Transverse colon (tissue), 4 donors: Measurements from ENCODE around the gene IGSF9. TPM values are rescaled to one million over a fixed set of nuclear protein-coding genes. Genes with fewer than 3 reads are reported as not detected.

Experiments
- DNase-seq: peaks from one replicate; pipeline ENCODE4 v3.0.0-alpha.2; 2019
- H3K27ac ChIP-seq, 4 donors: fragments of 200-600 bp; sonication (generic); 2 replicates each; pipeline ENCODE4 v1.5.1; 2016 to 2018; ENCODE audit warnings: inconsistent platforms in 4 of 4
- H3K27me3 ChIP-seq: fragments of 200-600 bp; sonication (generic); 2 replicates; pipeline ENCODE4 v1.5.1; 2017; ENCODE audit warnings: inconsistent platforms
- H3K36me3 ChIP-seq, 4 donors: fragments of 200-600 bp; sonication (generic); 2 replicates each; pipeline ENCODE4 v1.5.1; 2017 to 2019; ENCODE audit warnings: inconsistent platforms in 4 of 4
- H3K4me1 ChIP-seq, 4 donors: fragments of 200-600 bp; sonication (generic); 2 replicates each; pipeline ENCODE4 v1.5.1; 2017 to 2020; ENCODE audit warnings: inconsistent platforms in 4 of 4
- H3K4me3 ChIP-seq, 4 donors: fragments of 200-600 bp; sonication (generic); 1 replicate in 1 of 4; 2 replicates in 3 of 4; pipeline versions ENCODE4 v1.5.1 to v1.6.1; 2017 to 2019; ENCODE audit warnings: inconsistent platforms in 4 of 4
- H3K9me3 ChIP-seq, 2 donors: fragments of 200-600 bp; sonication (generic); 2 replicates each; pipeline ENCODE4 v1.5.1; 2017 to 2019; ENCODE audit warnings: inconsistent platforms in 2 of 2
- EP300 ChIP-seq: sonication (generic); formaldehyde crosslinking; IDR thresholded peaks from one replicate; pipeline ENCODE4 v1.6.1; 2017; ENCODE audit warnings: antibody characterized with exemption, low read depth
- POLR2A ChIP-seq: fragments of 450-650 bp; IDR thresholded peaks from one replicate; pipeline ENCODE4 v1.6.1; 2016; ENCODE audit warnings: antibody characterized with exemption, mild to moderate bottlenecking, moderate library complexity
- POLR2AphosphoS5 ChIP-seq, 3 donors: sonication (generic); formaldehyde crosslinking; IDR thresholded peaks; one replicate each; pipeline ENCODE4 v1.6.1; 2016; ENCODE audit warnings: antibody characterized with exemption in 3 of 3
- WGBS, 2 donors: methylation state at CpG; one replicate each; pipeline ENCODE4 v1.1.5; 2018; ENCODE audit warnings: low coverage in 1 of 2; 5-methylcytosine and 5-hydroxymethylcytosine counted together
- in situ Hi-C, 4 donors: fragments of 200-750 bp; cut with MboI; loops; one replicate each; pipeline versions ENCODE4 v1.15.0 to v1.15.1; 2017; ENCODE audit warnings: low sequenced_read_pairs in 3 of 4, low pct_ligation_motif_present in 1 of 4, low pct_unique_long_range_greater_than_20kb in 1 of 4
- intact Hi-C: fragments of 100-400 bp; cut with DNase I; formaldehyde crosslinking; loops from one replicate; pipeline ENCODE4 v1.15.1; 2023; ENCODE audit warnings: low total_unique reads
- total RNA-seq, 4 donors: library from RNA; depleted of rRNA; stranded (reverse); fragments of >200 nt; gene quantifications; one replicate each; pipeline ENCODE4 v1.1.0, GENCODE V29; 2016
- TF ChIP-seq, protein P1 (sequence below), 5 experiments: fragments of 200-600 bp in 3 of 5; fragments of 450-650 bp in 2 of 5; sonication (generic) in 3 of 5; IDR thresholded peaks; 1 replicate in 2 of 5; 2 replicates in 3 of 5; pipeline ENCODE4 v1.5.1; 2016 to 2017; ENCODE audit warnings: antibody characterized with exemption in 5 of 5, inconsistent platforms in 3 of 5, mild to moderate bottlenecking in 2 of 5, moderate library complexity in 1 of 5

The IGSF9 gene
- total RNA-seq, 4 donors from 2014 or later: 40.7 to 137 (median 81.3) TPM

DNA sequence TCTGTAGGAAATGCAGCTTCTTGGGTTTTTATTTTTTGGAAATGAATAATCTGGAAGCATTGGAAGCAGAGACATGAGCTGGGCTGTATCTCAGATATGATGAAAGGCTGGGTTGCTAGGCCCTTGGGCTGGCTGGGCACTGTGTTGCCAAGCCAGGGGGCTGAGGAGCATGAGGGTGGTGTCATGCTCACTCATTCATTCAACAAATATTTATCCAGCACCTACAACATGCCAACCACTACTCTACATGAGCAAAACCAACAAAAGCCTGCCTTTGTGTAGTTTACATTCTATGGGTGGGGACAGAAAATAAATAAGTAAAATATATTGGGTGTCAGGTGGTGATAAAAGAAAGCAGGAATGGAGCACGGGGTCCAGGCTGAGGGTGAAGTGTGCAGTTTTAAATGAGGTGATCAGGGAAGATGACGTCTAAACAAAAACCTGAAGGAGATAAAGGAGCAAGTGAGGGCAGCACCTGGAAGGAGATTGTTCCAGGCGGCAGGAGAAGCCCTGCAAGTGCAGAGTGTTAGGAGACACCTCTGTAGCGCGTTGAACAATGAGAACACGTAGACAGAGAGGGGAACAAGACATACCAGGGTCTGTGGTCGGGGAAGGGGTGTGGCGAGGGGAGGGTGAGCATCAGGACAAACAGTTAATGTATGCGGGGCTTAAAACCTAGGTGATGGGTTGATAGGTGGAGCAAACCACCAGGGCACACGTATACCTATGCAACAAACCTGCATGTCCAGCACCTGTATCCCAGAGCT is 31.0 kb downstream of the IGSF9 start:
- 79 to 87% methylated on average over 9 to 10 of the region's 10 CpGs for WGBS, 2 donors
- H3K27ac ChIP-seq: peak overlapping the region in 3 of 4 donors; percentile 47 to 75 (median 49)
- peaks cover 14 to 78% (median 46%) of the 10 kb centered on the region in 4 donors for H3K4me1 ChIP-seq
- H3K4me3 ChIP-seq: no peak overlapping the region
- no peak for TF ChIP-seq POLR2A
- no peak for TF ChIP-seq EP300
- TF ChIP-seq, protein P1, sequence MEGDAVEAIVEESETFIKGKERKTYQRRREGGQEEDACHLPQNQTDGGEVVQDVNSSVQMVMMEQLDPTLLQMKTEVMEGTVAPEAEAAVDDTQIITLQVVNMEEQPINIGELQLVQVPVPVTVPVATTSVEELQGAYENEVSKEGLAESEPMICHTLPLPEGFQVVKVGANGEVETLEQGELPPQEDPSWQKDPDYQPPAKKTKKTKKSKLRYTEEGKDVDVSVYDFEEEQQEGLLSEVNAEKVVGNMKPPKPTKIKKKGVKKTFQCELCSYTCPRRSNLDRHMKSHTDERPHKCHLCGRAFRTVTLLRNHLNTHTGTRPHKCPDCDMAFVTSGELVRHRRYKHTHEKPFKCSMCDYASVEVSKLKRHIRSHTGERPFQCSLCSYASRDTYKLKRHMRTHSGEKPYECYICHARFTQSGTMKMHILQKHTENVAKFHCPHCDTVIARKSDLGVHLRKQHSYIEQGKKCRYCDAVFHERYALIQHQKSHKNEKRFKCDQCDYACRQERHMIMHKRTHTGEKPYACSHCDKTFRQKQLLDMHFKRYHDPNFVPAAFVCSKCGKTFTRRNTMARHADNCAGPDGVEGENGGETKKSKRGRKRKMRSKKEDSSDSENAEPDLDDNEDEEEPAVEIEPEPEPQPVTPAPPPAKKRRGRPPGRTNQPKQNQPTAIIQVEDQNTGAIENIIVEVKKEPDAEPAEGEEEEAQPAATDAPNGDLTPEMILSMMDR (IDR thresholded peaks at IDR 0.05): no peak
- TF ChIP-seq POLR2AphosphoS5 (IDR thresholded peaks at IDR 0.05): peak in 1 of 3 donors; percentile 11
- intact Hi-C loops: no loop called here
- H3K9me3 ChIP-seq: no peaks in the 10 kb centered on the region
- in situ Hi-C loops: no loop called here
- H3K27me3 ChIP-seq: no peaks in the 10 kb centered on the region
- H3K36me3 ChIP-seq: peaks cover 0 to 12% (median 10%) of the 10 kb centered on the region in 4 donors
- no peak for DNase-seq

DNA sequence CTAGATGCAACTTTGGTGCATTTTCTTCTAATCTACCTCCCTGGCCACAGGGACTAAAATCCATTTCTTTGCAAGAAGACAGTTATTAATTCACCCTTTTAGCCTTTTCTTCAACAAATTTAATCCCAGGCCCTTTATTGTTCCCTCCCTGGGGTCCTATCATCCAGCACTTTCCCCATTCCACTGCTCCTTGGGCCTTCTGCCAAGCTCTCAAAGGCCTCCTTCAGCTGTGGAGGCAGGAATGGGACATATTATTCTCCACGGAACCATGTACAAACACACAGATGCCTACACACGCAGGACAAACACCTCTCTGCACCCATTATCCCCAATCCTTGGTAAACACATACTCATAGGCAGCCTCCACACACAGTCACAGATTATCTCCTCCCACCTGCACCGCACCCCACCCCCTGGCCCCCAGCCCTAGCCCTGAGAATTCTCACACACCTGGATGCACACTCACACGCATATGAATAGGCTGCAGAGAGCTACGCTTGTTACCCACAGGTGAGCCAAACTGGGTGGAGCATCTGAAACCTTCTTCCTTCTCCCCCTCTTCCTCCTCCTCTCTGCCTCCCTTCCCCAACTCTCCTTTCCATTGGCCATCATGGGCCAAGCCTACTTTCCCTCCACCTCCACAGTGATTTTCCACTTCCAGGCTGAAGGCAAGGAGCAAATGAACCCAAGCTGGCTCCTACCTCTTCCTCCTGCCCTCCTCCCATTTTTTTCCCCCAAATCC is 31.8 kb downstream of the IGSF9 start:
- peaks cover 14 to 70% (median 39%) of the 10 kb centered on the region in 4 donors for H3K4me1 ChIP-seq
- H3K27ac ChIP-seq: peak overlapping the region; percentile 25 to 75 (median 48)
- WGBS, 2 donors: 40 to 49% methylated on average over 2 to 5 of the region's 5 CpGs
- H3K4me3 ChIP-seq: no peak overlapping the region
- H3K27me3 ChIP-seq: no peaks in the 10 kb centered on the region
- TF ChIP-seq, protein P1 (IDR thresholded peaks at IDR 0.05): no peak
- TF ChIP-seq POLR2AphosphoS5 (IDR thresholded peaks at IDR 0.05) (no peak), POLR2A (no peak), EP300 (no peak)
- peaks cover 0 to 4% (median 2%) of the 10 kb centered on the region in 4 donors for H3K36me3 ChIP-seq
- H3K9me3 ChIP-seq: no peaks in the 10 kb centered on the region
- no peak for DNase-seq
- in situ Hi-C loops (no loop called here), intact Hi-C loops (no loop called here)

DNA sequence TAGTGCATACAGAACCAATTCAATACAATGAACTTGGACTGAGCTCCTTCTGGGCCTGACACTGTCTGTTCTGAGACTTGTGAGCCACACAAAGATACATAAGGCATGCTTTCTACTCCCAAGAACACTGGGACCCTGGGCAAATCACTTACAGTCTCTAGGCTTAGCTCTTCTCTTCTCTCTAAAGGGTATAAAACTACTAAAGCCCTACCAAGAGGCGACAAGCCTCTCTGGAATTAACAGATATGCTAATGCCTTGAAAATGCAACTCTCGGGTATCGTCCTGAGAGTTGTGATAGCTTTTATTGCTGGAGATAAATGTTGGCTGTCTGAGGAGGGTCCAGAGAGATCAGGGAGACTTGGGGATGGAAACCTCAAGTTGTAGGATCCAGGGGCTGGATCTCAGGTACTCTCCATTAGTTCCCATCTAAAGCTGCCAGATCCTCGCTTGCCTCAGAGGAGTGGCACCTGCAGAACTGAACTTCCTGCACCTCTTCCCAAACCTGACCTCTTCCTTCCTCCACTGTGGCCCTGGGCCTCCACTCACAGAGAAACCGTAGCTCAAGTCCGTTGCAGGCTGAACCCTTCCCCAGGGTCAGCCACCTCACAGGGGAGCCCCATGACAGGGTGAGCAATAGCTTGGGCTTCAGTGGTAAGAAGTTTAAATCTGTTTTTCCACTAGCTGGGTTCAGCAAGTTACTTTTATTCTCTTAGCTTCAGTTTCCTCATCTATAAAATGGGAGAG is 33.9 kb downstream of the IGSF9 start:
- intact Hi-C loops: no loop called here
- in situ Hi-C loops: no loop called here
- no peaks in the 10 kb centered on the region for H3K36me3 ChIP-seq
- H3K9me3 ChIP-seq: no peaks in the 10 kb centered on the region
- H3K27me3 ChIP-seq: no peaks in the 10 kb centered on the region
- 65 to 83% methylated on average over 4 to 6 of the region's 6 CpGs for WGBS, 2 donors
- H3K27ac ChIP-seq: peak overlapping the region; percentile 27 to 63 (median 53)
- peaks cover 12 to 48% (median 25%) of the 10 kb centered on the region in 4 donors for H3K4me1 ChIP-seq
- no peak for DNase-seq
- no peak overlapping the region for H3K4me3 ChIP-seq
- TF ChIP-seq, protein P1 (IDR thresholded peaks at IDR 0.05): no peak
- TF ChIP-seq EP300 (no peak), POLR2A (no peak), POLR2AphosphoS5 (IDR thresholded peaks at IDR 0.05) (no peak)
